Measurements from ENCODE around the gene TTC17.

Gene TTC17

DNA sequence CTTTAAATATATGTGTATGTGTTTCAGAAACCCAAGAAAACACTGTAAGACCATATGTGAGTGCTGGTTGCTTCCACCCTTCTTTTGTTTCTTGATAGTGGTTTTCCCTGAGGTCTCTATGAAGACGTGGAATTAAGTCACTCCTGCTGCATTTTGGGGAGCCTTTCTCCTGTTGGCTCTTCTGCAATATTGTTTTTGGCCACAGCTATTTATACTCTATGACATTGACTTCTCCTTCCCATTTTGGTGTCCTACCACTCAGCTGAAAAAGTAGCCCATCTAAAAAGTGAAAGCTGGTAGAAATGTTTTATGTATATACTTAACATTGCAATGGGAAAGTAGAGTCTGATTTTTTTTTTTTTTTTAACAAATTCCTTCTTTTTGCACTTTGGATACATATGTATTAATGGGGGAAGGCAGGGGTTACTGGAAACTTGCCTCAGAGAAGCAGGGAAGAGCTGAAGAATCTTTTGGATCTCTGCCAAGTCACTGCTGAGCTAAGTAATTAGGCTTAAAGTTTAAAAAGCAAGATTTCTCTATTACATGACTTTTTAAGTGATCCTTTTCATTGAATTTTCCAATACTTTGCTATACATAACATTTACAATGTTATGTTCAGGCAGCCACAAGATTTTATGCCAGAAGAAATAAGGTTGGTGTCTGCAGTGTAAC is 1.8 kb downstream of the TTC17 start:
- DNase-seq (ENCODE audit: low spot score in 2 of 2) (no peak), ATAC-seq (ENCODE audit: low read depth) (no peak)
- Mint-ChIP-seq H3K4me1 (peaks cover 29% of the 10 kb centered on the region), H3K36me3 (peaks cover 2% of the 10 kb centered on the region), H3K4me3 (peak overlapping the region; percentile 99), H3K9me3 (no peaks in the 10 kb centered on the region), H3K27ac (peak overlapping the region; percentile 97), H3K27me3 (no peaks in the 10 kb centered on the region)

DNA sequence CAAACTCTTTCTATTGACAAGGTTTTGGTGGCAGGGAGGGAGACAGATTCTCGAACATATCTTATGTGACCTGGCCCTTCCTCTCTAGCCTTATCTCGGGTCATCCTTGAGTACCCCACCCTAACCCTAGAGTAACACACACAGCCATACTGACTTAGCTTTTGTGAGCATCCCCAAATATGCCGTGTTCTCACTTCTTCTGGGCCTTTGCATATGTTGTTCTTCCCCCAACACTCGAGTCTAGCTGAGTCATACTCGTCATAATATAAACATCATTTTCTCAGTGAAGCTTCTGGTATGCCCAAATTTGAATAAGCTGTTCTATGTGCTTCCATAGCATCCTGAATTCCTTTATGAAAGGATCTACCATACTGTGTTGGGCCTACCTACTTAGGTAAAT is 8.0 kb downstream of the TTC17 start:
- no peaks in the 10 kb centered on the region for H3K27me3 Mint-ChIP-seq
- H3K4me3 Mint-ChIP-seq, result no peak overlapping the region
- no peak for DNase-seq (ENCODE audit: low spot score in 2 of 2)
- peaks cover 15% of the 10 kb centered on the region for H3K36me3 Mint-ChIP-seq
- peaks cover 32% of the 10 kb centered on the region for H3K4me1 Mint-ChIP-seq
- no peak for ATAC-seq (ENCODE audit: low read depth)
- H3K27ac Mint-ChIP-seq, result peak overlapping the region; percentile 78
- no peaks in the 10 kb centered on the region for H3K9me3 Mint-ChIP-seq

DNA sequence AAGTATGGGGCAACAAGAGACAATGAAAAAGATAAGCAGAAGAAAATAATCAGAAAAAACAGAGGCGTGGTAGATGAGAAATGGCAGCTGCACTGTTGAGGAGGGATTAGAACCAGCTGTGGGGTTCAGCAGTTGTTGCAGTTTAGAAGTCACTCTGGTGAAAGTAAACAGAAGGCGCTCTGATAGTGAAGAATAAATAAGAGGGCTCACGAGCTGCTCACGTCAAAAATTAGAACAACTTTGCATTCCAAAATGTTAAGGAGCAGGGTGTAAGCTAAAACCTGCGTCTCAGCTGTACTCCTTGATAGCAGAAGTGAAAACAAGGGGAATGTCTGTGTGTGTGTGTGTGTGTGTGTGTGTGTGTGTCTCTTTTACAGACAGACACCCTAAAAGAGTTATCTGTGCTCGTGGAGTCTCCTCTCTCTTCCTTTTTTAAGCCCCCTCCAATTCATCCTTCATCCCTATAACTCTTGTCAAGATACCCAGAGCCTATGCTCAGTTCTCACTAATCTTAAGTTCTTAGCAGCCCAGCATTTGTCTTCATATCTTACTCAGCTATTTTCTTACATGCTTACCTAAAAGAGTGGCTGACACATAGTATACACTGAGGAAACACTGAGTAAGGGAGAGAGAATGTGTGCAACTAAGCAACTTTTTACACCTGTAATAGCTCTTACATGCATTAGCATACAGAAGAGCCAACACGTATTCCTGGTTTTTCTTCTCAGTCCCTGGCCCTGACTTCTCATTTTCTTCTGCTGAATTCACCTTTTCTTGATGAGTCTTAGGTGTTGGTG is 8.9 kb downstream of the TTC17 start:
- DNase-seq (ENCODE audit: low spot score in 2 of 2), result peak; percentile 21 to 22
- Mint-ChIP-seq H3K27ac (peak overlapping the region; percentile 78), H3K4me1 (peaks cover 32% of the 10 kb centered on the region), H3K27me3 (no peaks in the 10 kb centered on the region), H3K36me3 (peaks cover 15% of the 10 kb centered on the region), H3K4me3 (no peak overlapping the region), H3K9me3 (no peaks in the 10 kb centered on the region)
- ATAC-seq (ENCODE audit: low read depth), result peak; percentile 76

GRCh38 chr11:43376065-43376464 is 17.3 kb downstream of the TTC17 start:
- Mint-ChIP-seq H3K4me3 (no peak overlapping the region), H3K27me3 (no peaks in the 10 kb centered on the region), H3K4me1 (peaks cover 10% of the 10 kb centered on the region), H3K36me3 (peaks cover 7% of the 10 kb centered on the region), H3K27ac (no peak overlapping the region), H3K9me3 (no peaks in the 10 kb centered on the region)
- DNase-seq (ENCODE audit: low spot score in 2 of 2), result no peak
- no peak for ATAC-seq (ENCODE audit: low read depth)

DNA sequence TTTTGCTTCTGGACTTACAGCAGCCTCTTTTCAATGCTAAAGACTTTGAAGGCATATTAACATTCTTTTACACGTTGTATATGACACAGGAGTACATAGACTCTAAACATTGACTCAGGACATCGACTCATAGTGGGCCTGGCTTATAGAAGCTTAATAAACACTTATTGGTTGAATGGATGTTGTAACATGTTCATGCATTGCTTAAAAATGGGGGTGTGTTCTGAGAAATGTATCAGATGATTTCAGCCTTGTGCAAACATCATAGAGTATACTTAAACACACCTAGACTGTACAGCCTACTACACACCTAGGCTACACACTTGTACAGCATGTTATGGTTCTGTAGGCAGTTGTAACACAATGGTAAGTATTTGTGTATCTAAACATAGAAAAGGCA is 17.9 kb downstream of the TTC17 start:
- ATAC-seq (ENCODE audit: low read depth) (no peak), DNase-seq (ENCODE audit: low spot score in 2 of 2) (no peak)
- Mint-ChIP-seq H3K4me1 (peaks cover 10% of the 10 kb centered on the region), H3K27ac (no peak overlapping the region), H3K4me3 (no peak overlapping the region), H3K27me3 (no peaks in the 10 kb centered on the region), H3K36me3 (peaks cover 8% of the 10 kb centered on the region), H3K9me3 (no peaks in the 10 kb centered on the region)

DNA sequence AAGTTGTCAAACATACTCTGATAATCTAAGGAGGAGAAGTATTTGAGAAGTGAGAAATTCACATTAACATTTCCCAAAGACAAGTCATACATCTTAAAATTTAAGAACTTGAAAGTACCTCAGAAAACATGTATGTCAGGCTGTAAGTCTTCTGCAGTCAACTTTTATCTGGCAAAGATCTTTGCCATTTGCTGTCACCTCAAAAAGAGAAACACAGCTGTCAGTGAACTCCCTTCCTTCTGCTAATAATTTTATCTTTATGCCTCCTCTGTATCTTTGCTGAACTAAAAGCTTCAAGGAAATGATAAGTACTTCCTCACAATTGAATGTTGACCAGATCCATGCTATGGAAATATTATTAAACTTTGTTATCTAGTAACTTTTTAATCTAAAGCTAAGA is 18.7 kb downstream of the TTC17 start:
- Mint-ChIP-seq H3K27me3 (no peaks in the 10 kb centered on the region), H3K27ac (no peak overlapping the region), H3K4me1 (peaks cover 14% of the 10 kb centered on the region), H3K4me3 (no peak overlapping the region), H3K9me3 (no peaks in the 10 kb centered on the region), H3K36me3 (peaks cover 12% of the 10 kb centered on the region)
- DNase-seq (ENCODE audit: low spot score in 2 of 2) (no peak), ATAC-seq (ENCODE audit: low read depth) (no peak)

DNA sequence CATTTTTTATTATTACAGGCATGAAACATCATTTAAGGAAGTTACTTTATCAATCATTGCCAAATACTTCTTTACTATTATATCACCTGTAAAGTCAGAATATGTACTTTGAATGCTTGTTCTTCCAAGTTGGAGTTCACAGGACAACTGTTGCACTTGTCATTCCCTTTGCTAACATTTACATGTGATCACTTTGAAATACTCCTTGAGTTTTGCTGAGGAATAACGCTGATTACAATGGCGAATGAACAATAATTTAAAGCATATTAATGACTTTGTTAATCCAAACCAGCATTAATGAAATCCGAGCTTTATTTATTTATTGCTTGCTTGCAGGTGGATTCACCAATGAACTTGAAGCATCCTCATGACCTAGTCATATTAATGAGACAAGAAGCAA is 20.2 kb downstream of the TTC17 start:
- Mint-ChIP-seq H3K4me3 (no peak overlapping the region), H3K27me3 (no peaks in the 10 kb centered on the region), H3K9me3 (no peaks in the 10 kb centered on the region), H3K4me1 (peaks cover 14% of the 10 kb centered on the region), H3K36me3 (peaks cover 14% of the 10 kb centered on the region), H3K27ac (no peak overlapping the region)
- no peak for ATAC-seq (ENCODE audit: low read depth)
- no peak for DNase-seq (ENCODE audit: low spot score in 2 of 2)

DNA sequence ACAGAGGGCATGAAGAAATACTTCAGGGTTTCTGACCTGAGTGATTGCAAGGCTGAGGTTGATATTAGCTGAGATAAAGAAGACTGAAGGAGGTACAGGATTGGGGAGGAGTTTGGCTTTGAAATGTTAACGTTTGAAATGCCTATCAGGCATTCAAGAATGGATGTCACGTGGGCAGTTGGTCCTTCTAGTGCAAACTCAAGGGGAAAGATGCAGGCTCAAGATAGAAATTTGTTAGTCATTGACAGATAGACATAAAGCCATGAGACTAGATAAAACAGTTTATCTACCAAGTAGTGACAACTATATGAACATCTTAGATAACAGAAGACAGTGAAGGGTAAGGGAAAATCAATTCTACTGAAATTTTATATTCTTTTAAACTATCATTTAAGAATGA is 23.1 kb downstream of the TTC17 start:
- Mint-ChIP-seq H3K27me3 (no peaks in the 10 kb centered on the region), H3K27ac (no peak overlapping the region), H3K9me3 (no peaks in the 10 kb centered on the region), H3K36me3 (peaks cover 12% of the 10 kb centered on the region), H3K4me3 (no peak overlapping the region), H3K4me1 (peaks cover 6% of the 10 kb centered on the region)
- ATAC-seq (ENCODE audit: low read depth) (no peak), DNase-seq (ENCODE audit: low spot score in 2 of 2) (no peak)

DNA sequence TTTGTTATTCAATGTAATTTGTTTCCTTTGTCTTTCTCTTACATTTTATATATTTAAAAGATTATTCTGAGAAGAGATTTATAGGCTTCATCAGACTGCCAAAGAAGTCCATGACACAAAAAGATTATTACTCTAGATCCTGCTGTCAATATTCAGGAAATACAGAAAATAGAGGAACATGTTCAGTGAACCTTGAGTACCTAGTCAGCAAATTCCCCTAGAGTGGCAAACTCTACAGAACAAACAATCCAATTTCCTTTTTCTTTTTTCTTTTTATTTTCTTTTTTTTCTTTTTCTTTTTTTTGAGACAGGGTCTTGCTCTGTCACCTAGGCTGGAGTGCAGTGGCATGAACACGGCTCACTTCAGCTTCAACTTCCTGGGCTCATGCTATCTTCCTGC is 23.9 kb downstream of the TTC17 start:
- peaks cover 12% of the 10 kb centered on the region for H3K36me3 Mint-ChIP-seq
- H3K4me3 Mint-ChIP-seq, result no peak overlapping the region
- DNase-seq (ENCODE audit: low spot score in 2 of 2) (no peak), ATAC-seq (ENCODE audit: low read depth) (no peak)
- peaks cover 6% of the 10 kb centered on the region for H3K4me1 Mint-ChIP-seq
- H3K9me3 Mint-ChIP-seq, result no peaks in the 10 kb centered on the region
- H3K27me3 Mint-ChIP-seq, result no peaks in the 10 kb centered on the region
- H3K27ac Mint-ChIP-seq, result no peak overlapping the region

DNA sequence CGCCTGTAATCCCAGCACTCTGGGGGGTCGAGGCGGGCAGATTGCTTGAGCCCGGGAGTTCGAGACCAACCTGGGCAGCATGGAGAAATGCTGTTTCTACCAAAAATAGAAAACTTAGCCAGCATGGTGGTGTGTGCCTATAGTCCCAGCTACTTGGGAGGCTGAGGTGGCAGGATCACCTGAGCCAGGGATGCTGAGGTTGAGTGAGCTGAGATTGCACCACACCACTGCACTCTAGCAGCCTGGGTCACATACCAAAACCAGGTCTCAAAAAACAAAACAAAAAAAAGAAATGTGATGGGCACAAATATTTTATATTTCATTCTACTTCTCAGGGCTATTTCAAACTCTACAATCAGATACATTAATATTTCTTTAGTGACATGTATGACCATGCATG is 25.7 kb downstream of the TTC17 start:
- Mint-ChIP-seq H3K9me3 (no peaks in the 10 kb centered on the region), H3K27ac (no peak overlapping the region), H3K4me1 (peaks cover 4% of the 10 kb centered on the region), H3K36me3 (peaks cover 13% of the 10 kb centered on the region), H3K4me3 (no peak overlapping the region), H3K27me3 (no peaks in the 10 kb centered on the region)
- no peak for ATAC-seq (ENCODE audit: low read depth)
- DNase-seq (ENCODE audit: low spot score in 2 of 2), result no peak

DNA sequence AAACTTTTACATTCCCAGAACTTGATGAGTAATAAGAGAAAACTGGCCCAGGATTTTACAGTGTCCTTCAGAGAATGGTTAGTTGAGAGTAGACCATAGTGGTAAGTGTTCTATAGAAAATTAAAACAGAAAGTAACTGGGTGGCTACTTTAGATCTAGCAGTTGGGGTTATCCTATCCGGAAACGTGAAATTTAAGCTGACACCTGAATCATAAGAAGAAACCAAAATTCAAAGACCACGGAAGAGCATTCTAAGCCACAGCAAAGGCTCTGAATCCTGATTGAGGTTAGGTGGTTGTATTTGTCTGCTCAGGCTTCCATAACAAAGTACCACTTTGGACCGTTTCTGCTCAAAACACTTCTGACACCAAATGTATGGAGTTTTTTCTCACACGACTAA is 34.0 kb downstream of the TTC17 start:
- peaks cover 2% of the 10 kb centered on the region for H3K4me1 Mint-ChIP-seq
- H3K4me3 Mint-ChIP-seq, result no peak overlapping the region
- DNase-seq (ENCODE audit: low spot score in 2 of 2), result no peak
- no peak overlapping the region for H3K27ac Mint-ChIP-seq
- H3K9me3 Mint-ChIP-seq, result no peaks in the 10 kb centered on the region
- no peaks in the 10 kb centered on the region for H3K27me3 Mint-ChIP-seq
- peaks cover 39% of the 10 kb centered on the region for H3K36me3 Mint-ChIP-seq
- ATAC-seq (ENCODE audit: low read depth), result no peak

- ATAC-seq (ENCODE audit: low read depth) (no peak), DNase-seq (ENCODE audit: low spot score in 2 of 2) (no peak)
- peaks cover 2% of the 10 kb centered on the region for H3K4me1 Mint-ChIP-seq
- H3K27me3 Mint-ChIP-seq, result no peaks in the 10 kb centered on the region
- H3K36me3 Mint-ChIP-seq, result peaks cover 46% of the 10 kb centered on the region
- no peak overlapping the region for H3K4me3 Mint-ChIP-seq
- no peaks in the 10 kb centered on the region for H3K9me3 Mint-ChIP-seq
- H3K27ac Mint-ChIP-seq, result no peak overlapping the region
Observed at GRCh38 chr11:43393765-43394355, 35.1 kb downstream of the TTC17 start.

DNA sequence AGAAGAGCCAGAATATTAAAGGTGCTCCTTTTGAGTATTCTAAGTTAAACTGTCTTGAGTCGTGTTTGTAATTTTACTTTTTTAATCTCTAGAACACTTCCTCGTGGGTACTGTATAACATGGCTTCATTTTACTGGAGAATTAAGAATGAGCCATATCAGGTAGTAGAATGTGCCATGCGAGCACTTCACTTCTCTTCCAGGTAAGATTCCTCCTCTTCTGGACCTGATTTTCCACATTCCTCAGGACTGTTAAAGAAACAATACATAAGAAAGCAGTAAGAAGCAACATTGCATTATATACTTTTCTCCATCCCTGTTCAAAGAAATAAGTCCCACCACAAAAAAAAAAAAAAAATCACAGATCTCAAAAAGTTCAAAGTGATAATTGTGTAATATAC is 37.9 kb downstream of the TTC17 start:
- no peaks in the 10 kb centered on the region for H3K9me3 Mint-ChIP-seq
- peaks cover 50% of the 10 kb centered on the region for H3K36me3 Mint-ChIP-seq
- no peak for DNase-seq (ENCODE audit: low spot score in 2 of 2)
- H3K4me3 Mint-ChIP-seq, result no peak overlapping the region
- ATAC-seq (ENCODE audit: low read depth), result no peak
- no peak overlapping the region for H3K27ac Mint-ChIP-seq
- peaks cover 2% of the 10 kb centered on the region for H3K4me1 Mint-ChIP-seq
- H3K27me3 Mint-ChIP-seq, result no peaks in the 10 kb centered on the region

- H3K4me3 Mint-ChIP-seq, result no peak overlapping the region
- H3K4me1 Mint-ChIP-seq, result peaks cover 2% of the 10 kb centered on the region
- DNase-seq (ENCODE audit: low spot score in 2 of 2) (no peak), ATAC-seq (ENCODE audit: low read depth) (no peak)
- H3K27me3 Mint-ChIP-seq, result no peaks in the 10 kb centered on the region
- H3K36me3 Mint-ChIP-seq, result peaks cover 51% of the 10 kb centered on the region
- H3K27ac Mint-ChIP-seq, result no peak overlapping the region
- H3K9me3 Mint-ChIP-seq, result no peaks in the 10 kb centered on the region
Observed at GRCh38 chr11:43397251-43397650, 38.5 kb downstream of the TTC17 start.
